ENCODE data around the gene ZNF560. TPM values are rescaled to one million over a fixed set of nuclear protein-coding genes. Genes with fewer than 3 reads are reported as not detected.

The ZNF560 gene
- total RNA-seq, 2 experiments from 2014 or later, result 0.33 to 0.34 TPM

Other genes with a start within 250 kb of the ZNF560 start
- not detected for gene OR7E24, start 247.7 kb downstream of the ZNF560 start, total RNA-seq
- gene ZNF699, start 188.8 kb downstream of the ZNF560 start, total RNA-seq, result 10 to 100 TPM; 13.1 to 14.2 TPM
- 10 to 100 TPM; 29.1 to 29.6 TPM for gene ZNF559, start 174.4 kb downstream of the ZNF560 start, total RNA-seq
- 1 to 10 TPM; 1.5 to 2.4 TPM for gene ZNF177, start 135.6 kb downstream of the ZNF560 start, total RNA-seq
- gene ZNF266, start 63.0 kb downstream of the ZNF560 start, total RNA-seq, result 10 to 100 TPM; 68.9 to 72.3 TPM
- gene ZNF426, start 40.0 kb upstream of the ZNF560 start, total RNA-seq, result 10 to 100 TPM; 19.1 to 19.8 TPM
- gene ZNF121, start 85.9 kb upstream of the ZNF560 start, total RNA-seq, result 10 to 100 TPM; 56.8 to 58.3 TPM
- 10 to 100 TPM; 34.0 to 39.5 TPM for gene ZNF561, start 122.6 kb upstream of the ZNF560 start, total RNA-seq
- 10 to 100 TPM; 25.5 to 27.5 TPM for gene ZNF562, start 176.5 kb upstream of the ZNF560 start, total RNA-seq

All from activated naive CD8-positive, alpha-beta T cell treated with anti-CD3 and anti-CD28 coated beads, Interleukin-2, amount 10 ng/mL, durations not matched to agents 7 days and 5 days (primary cell).